Cerebellar cortex (tissue), 1 donor: ENCODE data around the gene SLC6A1.

Source experiments
- DNase-seq: peaks from one replicate; pipeline ENCODE4 v3.0.0-alpha.2; 2015; ENCODE audit warnings: low spot score

The SLC6A1 gene

GRCh38 chr3:10993729-10994065 lies 1.1 kb downstream of the SLC6A1 start:
- no peak for DNase-seq

GRCh38 chr3:10994306-10994705 lies 1.8 kb downstream of the SLC6A1 start:
- no peak for DNase-seq

DNA sequence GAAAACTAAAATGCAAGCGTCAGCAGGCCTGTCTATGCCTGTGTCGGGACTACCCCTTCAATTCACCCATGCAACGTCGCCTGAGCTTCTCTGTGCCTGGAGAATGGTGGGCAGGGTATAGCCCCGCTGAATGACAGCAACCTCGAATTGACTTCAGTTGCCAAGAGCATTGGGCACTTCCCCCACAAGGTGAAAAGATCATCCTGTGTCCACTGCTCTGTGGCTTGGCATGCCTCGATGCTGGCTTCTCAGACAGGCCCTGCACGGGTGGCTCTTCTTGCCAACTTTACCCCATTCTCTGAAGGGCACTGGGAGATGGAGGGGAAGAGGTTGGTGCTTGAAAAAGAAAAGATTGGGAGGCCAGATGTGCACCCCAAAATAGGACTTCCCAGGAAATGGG lies 3.3 kb downstream of the SLC6A1 start:
- no peak for DNase-seq

DNA sequence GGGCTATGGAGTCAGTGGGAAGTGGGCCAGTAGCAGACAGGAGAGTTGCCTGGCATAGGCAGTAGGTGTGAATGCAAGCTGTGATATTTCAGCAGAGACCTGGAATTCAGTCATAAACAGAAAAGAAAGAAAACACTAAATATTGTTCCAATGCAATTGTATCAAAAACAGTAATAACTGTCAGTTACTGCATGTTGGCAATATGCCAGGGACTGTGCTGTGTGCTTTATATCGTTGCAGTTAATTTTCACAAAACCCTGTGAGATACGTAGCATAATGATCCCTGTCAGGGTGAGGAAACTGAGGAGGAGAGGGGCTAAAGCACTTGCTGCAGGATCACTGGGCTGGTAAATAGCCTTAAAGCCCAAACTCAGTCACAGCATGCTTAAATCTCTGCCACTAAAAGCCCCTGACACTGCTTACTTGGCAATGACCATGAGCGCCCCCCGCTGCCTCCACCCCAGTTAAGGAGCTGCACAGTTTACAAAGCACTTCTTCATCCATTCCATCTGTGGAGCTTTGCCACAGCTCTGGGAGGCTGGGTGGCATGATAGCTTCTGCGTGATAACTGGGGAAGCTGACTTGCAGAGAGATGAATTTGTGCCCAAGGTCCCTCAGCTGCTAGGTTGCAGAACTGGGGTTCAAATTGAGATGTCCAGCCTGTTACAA lies 3.9 kb downstream of the SLC6A1 start:
- no peak for DNase-seq

DNA sequence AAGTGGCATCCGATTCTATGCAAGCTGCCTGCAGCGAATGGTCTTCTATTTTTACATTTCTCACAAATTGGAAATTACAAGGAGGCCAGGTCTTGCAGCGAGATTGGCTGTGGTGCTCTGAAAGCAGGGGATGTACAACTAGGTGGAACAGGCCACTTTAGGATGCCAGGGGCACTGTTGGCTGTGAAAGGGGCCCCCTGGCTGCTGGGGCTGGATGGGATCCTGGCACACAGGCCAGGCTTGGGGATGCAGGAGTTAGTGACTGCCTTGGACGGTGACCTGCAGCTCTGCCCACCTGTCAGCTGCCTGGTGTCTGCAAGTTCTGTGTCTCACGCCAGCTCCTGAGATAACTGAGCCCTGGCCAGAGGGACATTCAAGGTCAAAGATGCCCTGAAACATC lies 4.6 kb downstream of the SLC6A1 start:
- peak; percentile 22 for DNase-seq

GRCh38 chr3:10998542-10998941 lies 6.0 kb downstream of the SLC6A1 start:
- no peak for DNase-seq

GRCh38 chr3:10999221-11000107 lies 6.9 kb downstream of the SLC6A1 start:
- DNase-seq: no peak

- DNase-seq: no peak
These were observed 8.0 kb downstream of the SLC6A1 start for GRCh38 chr3:11000528-11000927.

GRCh38 chr3:11001020-11001657 lies 8.6 kb downstream of the SLC6A1 start:
- peak; percentile 35 for DNase-seq

GRCh38 chr3:11001658-11002021 lies 9.1 kb downstream of the SLC6A1 start:
- DNase-seq: no peak

DNA sequence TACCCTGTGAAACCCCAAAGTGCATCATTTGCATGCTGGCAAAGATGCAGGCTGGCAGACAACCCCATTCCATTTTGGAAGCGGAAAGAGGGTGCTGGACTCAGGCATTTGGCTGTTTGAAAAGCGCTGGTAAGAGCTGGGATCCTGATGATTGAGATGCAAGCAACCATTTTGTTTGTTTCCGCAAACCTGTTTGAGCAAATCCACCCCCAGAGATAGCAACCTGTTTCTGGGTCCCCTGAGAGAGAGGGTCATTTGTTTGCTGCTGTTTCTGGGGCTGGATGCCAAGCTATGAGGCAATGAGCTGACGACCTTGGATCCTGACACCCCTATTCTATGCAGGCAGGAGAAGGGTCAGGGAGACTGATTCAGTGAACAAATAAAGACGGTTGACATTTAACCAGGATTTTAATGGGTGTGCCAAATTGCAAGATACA lies 9.8 kb downstream of the SLC6A1 start:
- no peak for DNase-seq

GRCh38 chr3:11004563-11004962 lies 12.0 kb downstream of the SLC6A1 start:
- no peak for DNase-seq

- DNase-seq: no peak
These were observed 13.2 kb downstream of the SLC6A1 start for GRCh38 chr3:11005686-11006256.

DNA sequence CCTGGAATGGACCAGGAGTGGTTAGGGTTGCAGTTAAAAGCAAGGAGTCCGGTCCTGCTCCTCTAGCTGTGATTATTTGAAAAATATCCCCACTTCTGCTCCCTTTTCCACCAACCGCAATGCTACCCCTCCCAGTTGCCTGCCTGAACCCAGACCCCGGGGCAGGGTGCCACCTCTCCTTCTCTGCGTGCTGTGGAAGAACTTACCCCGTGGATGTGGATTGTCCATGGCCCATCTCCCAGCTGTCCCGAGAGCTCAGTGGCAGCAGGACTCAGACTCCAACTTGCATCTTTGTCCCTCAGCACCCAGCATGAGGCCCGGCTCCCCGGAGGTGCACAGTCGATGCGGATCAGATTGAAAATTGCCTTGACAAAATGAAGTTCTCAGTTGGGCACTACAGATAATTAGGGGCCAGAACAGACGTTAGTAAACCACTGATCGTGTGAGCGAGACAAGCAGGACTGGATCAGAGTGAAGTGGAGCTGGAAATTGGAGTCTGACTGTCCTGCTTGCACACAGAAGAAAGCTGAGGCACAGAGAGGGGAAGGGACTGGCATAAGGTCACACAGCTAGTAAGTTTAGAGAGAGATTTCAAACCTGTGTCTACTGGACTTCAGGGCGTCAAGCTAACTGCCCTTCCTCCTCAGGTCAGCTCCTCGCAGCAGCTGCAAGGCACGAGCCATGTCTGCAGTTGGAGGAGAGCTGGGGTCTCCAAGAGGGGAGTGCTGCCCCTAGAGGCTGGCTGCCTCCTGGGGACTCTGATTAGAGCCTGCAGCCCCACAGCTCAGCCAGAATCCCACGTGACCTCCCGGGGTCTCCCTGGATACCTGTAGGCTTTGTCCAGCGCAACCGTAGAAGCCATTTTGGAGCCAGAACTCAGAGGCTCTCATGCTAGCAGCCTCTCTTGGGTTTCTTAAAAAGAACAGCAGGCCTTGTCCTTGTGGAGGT lies 14.7 kb downstream of the SLC6A1 start:
- no peak for DNase-seq

DNA sequence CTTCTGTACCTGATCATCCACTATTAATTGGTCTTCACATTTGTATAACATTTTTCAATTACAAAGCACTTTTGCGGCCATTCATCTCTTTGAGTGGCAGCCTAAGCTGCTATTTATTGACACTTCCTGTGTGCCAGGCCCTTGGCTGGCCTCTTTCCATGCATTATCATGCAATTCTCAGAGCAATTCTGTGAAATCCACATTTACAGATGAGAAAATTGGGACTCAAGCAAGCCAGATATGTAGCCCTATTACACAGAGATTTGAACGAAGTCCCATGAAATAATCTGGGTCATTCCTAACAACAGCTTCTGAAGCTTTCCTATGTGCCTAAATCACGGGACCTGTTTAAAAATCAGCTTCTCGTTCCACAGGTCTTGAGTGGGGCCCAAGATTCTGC lies 17.4 kb downstream of the SLC6A1 start:
- no peak for DNase-seq

GRCh38 chr3:11010426-11011165 lies 18.0 kb downstream of the SLC6A1 start:
- DNase-seq: no peak

DNA sequence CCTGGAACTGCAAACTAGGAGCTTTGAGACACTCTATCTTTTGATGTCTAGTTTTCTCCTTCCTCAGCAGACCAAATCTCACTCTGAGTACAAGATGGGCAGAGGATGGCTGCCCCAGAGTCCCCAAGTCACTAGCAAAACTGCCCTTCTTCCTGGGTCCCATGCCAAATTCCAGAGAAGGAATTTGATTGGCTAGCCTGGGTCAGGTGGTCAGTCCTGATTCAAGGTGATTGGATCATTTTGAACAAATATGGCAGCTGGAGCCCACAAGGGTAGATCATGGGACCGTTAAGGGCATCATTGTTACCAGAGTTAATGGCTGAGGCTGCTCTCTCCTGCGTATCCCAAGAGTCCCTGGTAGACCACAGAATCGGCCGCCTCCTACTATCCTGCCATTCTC lies 21.7 kb downstream of the SLC6A1 start:
- no peak for DNase-seq

DNA sequence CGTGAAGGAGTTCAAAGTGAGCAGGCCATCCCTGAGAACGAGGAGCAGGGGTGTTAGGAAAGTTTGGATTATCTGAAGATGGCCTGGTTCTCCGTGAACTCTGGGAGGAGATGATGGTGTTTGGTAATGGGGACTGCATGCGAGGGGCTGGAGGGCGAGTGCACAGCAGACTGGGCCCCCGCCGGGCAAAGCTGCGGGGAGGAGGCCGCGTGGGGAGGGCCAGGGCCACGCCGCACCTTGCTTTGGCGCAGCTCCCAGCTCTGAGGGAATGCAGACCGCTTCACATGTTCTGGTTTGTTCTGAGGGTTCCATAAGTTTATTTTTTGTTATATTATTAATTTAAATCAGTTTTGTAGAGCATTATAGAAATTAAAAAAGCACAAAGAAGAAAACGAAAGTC lies 22.2 kb downstream of the SLC6A1 start:
- DNase-seq: no peak

DNA sequence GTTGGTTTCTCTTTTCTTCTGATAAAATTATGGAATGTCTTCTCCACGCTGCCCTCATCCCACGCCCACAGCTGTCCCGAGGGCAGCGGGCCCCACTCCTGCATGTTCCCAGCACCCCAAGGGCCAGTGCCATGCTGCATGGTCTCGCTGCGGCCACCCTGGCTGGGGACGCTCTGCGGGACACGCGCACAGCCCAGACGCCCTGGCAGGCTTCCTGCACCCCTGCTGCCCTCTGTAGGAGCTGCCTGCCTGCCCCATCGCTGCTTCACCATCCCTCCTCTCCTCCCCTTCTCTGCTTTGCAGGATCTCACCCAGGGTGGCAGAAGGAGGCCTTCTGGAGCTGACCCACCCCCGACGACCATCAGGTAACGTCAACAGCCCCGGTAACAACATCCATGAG lies 22.8 kb downstream of the SLC6A1 start:
- no peak for DNase-seq

GRCh38 chr3:11016727-11017126 lies 24.2 kb downstream of the SLC6A1 start:
- DNase-seq: no peak
